Endodermal cell (in vitro differentiated cells): Measurements from ENCODE around the gene LYSMD2. TPM values are rescaled to one million over a fixed set of nuclear protein-coding genes. Genes with fewer than 3 reads are reported as not detected.

Source experiments
- DNase-seq: peaks from one replicate; pipeline ENCODE4 v3.0.0-alpha.2; 2017
- H3K27ac ChIP-seq: 2 replicates; pipeline ENCODE4 v1.5.1; 2013; ENCODE audit warnings: mild to moderate bottlenecking, low read depth, low read length, moderate library complexity
- H3K27me3 ChIP-seq: 2 replicates; pipeline ENCODE4 v1.6.1; 2013; ENCODE audit warnings: mild to moderate bottlenecking, low read length, moderate library complexity; ENCODE audit not compliant: insufficient read depth, control insufficient read depth, poor library complexity, severe bottlenecking
- H3K36me3 ChIP-seq: 2 replicates; pipeline ENCODE4 v1.7.0; 2013; ENCODE audit warnings: mild to moderate bottlenecking, low read length, moderate library complexity; ENCODE audit not compliant: control insufficient read depth, insufficient read depth
- H3K4me1 ChIP-seq: one replicate; pipeline ENCODE4 v1.7.0; 2013; ENCODE audit warnings: low read length; ENCODE audit not compliant: control insufficient read depth, insufficient read depth
- H3K4me3 ChIP-seq: 2 replicates; pipeline ENCODE4 v1.5.1; 2013; ENCODE audit warnings: mild to moderate bottlenecking, low read length, moderate library complexity
- H3K9ac ChIP-seq: 2 replicates; pipeline ENCODE4 v1.6.1; 2013; ENCODE audit warnings: mild to moderate bottlenecking, low read length, moderate library complexity; ENCODE audit not compliant: poor library complexity, severe bottlenecking; ENCODE audit errors: extremely low read depth
- H3K9me3 ChIP-seq: 2 replicates; pipeline ENCODE4 v1.6.1; 2013; ENCODE audit warnings: mild to moderate bottlenecking, low read length, moderate library complexity; ENCODE audit not compliant: control insufficient read depth
- H3K27ac Mint-ChIP-seq: 2 replicates; pipeline ENCODE4 v1.8.0; 2020; ENCODE audit warnings: mixed read lengths
- H3K27me3 Mint-ChIP-seq: 2 replicates; pipeline ENCODE4 v1.8.0; 2021; ENCODE audit warnings: mild to moderate bottlenecking, mixed read lengths; ENCODE audit not compliant: insufficient read depth
- H3K36me3 Mint-ChIP-seq: 2 replicates; pipeline ENCODE4 v1.8.0; 2020; ENCODE audit warnings: low read depth, mixed read lengths
- H3K4me1 Mint-ChIP-seq: 2 replicates; pipeline ENCODE4 v1.8.0; 2020; ENCODE audit warnings: mixed read lengths
- H3K4me3 Mint-ChIP-seq: 2 replicates; pipeline ENCODE4 v1.8.0; 2020; ENCODE audit warnings: mild to moderate bottlenecking, moderate library complexity, mixed read lengths
- H3K9me3 Mint-ChIP-seq: 2 replicates; pipeline ENCODE4 v1.8.0; 2020; ENCODE audit warnings: mild to moderate bottlenecking, mixed read lengths
- CTCF ChIP-seq: fragments of 200-600 bp; sonication (generic); conservative IDR thresholded peaks from 2 replicates; pipeline ENCODE4 v1.5.0; 2021; ENCODE audit warnings: antibody characterized with exemption, mild to moderate bottlenecking
- WGBS, 2 experiments: methylation state at CpG; one replicate each; pipeline versions ENCODE4 v1.1.5 to v1.1.7; 2013; ENCODE audit warnings: missing lambda C conversion rate in 2 of 2, mixed read lengths in 1 of 2; ENCODE audit not compliant: insufficient coverage in 1 of 2, insufficient read length in 1 of 2; 5-methylcytosine and 5-hydroxymethylcytosine counted together
- total RNA-seq, 2 donors: library from RNA; stranded (reverse); fragmentation: NEBNext Ultra II Directional in 1 of 2; extraction: Animal tissue kit (Norgen Biotek cat#: 25700) in 1 of 2; gene quantifications; 2 replicates in 1 of 2; 3 replicates in 1 of 2; pipeline ENCODE4 v1.2.1, GENCODE V29; 2021

The LYSMD2 gene
- total RNA-seq, 2 donors from 2014 or later: 0.80 to 1.5 TPM

GRCh38 chr15:51681303-51681963 lies 56.0 kb downstream of the LYSMD2 start, which contains the start of gene SCG3:
Gene SCG3 (plus strand): TSS chr15:51681503. CDS start chr15:51681756, 253 bp downstream.
- Mint-ChIP-seq H3K4me1 (peaks cover 4% of the 10 kb centered on the region), H3K36me3 (no peaks in the 10 kb centered on the region), H3K27ac (peak within 1 kb of the TSS; percentile 71), H3K9me3 (no peaks in the 10 kb centered on the region), H3K27me3 (no peaks in the 10 kb centered on the region), H3K4me3 (peak within 1 kb of the TSS; percentile 74)
- peak; percentile 99 for DNase-seq
- no peaks in the 10 kb centered on the region for H3K36me3 ChIP-seq
- peaks cover 14% of the 10 kb centered on the region for H3K27me3 ChIP-seq
- no peaks in the 10 kb centered on the region for H3K4me1 ChIP-seq
- no peaks in the 10 kb centered on the region for H3K9me3 ChIP-seq
- peak within 1 kb of the TSS; percentile 47 for H3K27ac ChIP-seq
- WGBS, 2 experiments: 1 to 2% methylated on average over 13 to 38 of the region's 38 CpGs
- H3K9ac ChIP-seq: no peak within 1 kb of the TSS
- TF ChIP-seq CTCF: no peak
- H3K4me3 ChIP-seq: peak within 1 kb of the TSS; percentile 89

GRCh38 chr15:51680321-51680720 lies 57.1 kb downstream of the LYSMD2 start:
- Mint-ChIP-seq H3K27ac (no peak overlapping the region), H3K9me3 (no peaks in the 10 kb centered on the region), H3K27me3 (no peaks in the 10 kb centered on the region), H3K36me3 (no peaks in the 10 kb centered on the region), H3K4me1 (peaks cover 4% of the 10 kb centered on the region), H3K4me3 (no peak overlapping the region)
- Histone ChIP-seq H3K9ac (no peak overlapping the region), H3K9me3 (no peaks in the 10 kb centered on the region), H3K27me3 (peaks cover 14% of the 10 kb centered on the region), H3K27ac (no peak overlapping the region), H3K36me3 (no peaks in the 10 kb centered on the region), H3K4me3 (no peak overlapping the region), H3K4me1 (no peaks in the 10 kb centered on the region)
- 80% methylated on average over 2 of the region's 2 CpGs; no CpG with 5 or more reads in 1 of the 2 experiments for WGBS, 2 experiments
- DNase-seq: no peak
- TF ChIP-seq CTCF: no peak

DNA sequence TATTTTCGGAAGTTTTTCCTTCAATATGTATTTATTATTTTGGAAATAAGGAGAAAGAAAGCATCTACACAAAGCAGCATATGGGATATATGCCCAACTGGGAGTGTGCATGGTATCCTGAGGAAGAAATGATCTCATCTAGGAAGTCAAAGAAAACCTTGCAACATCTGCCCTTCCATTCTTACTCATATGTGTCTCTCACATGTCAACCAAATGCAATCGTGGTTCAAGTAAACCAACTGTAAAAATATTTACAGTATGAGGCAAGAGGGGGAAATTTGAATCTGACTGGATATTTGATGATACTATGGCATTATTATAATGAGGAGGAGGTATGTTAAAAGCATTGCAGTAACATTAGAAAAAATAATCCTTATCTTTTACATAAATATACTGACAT lies 59.4 kb downstream of the LYSMD2 start:
- Histone ChIP-seq H3K36me3 (no peaks in the 10 kb centered on the region), H3K27ac (no peak overlapping the region), H3K4me3 (no peak overlapping the region), H3K9ac (no peak overlapping the region), H3K27me3 (peaks cover 14% of the 10 kb centered on the region), H3K4me1 (no peaks in the 10 kb centered on the region), H3K9me3 (no peaks in the 10 kb centered on the region)
- Mint-ChIP-seq H3K36me3 (no peaks in the 10 kb centered on the region), H3K4me3 (no peak overlapping the region), H3K27me3 (no peaks in the 10 kb centered on the region), H3K4me1 (peaks cover 4% of the 10 kb centered on the region), H3K9me3 (no peaks in the 10 kb centered on the region), H3K27ac (no peak overlapping the region)
- no peak for DNase-seq
- WGBS, 2 experiments: 100% methylated on average over 1 of the region's 2 CpGs; no CpG with 5 or more reads in 1 of the 2 experiments
- no peak for TF ChIP-seq CTCF
